DMS 273 (cell line): ENCODE results near the gene ZNF485.

Source experiments
- DNase-seq: peaks from one replicate; lab custom pipeline; 2025; ENCODE audit not compliant: unreplicated experiment; lab: John Stamatoyannopoulos, UW

ZNF485 gene

GRCh38 chr10:43667317-43667731 is 61.1 kb downstream of the ZNF485 start:
- no peak for DNase-seq
